Measurements from ENCODE around the gene KRT9. TPM values are rescaled to one million over a fixed set of nuclear protein-coding genes. Genes with fewer than 3 reads are reported as not detected.

KRT9 gene
- total RNA-seq, 2 experiments from 2014 or later = not detected

- ATAC-seq (no peak), DNase-seq (no peak)
- Mint-ChIP-seq H3K27me3 (peaks cover 26% of the 10 kb centered on the region), H3K36me3 (ENCODE audit: low read depth) (no peaks in the 10 kb centered on the region), H3K4me1 (ENCODE audit: low read depth) (no peaks in the 10 kb centered on the region), H3K4me3 (no peak overlapping the region), H3K27ac (no peak overlapping the region), H3K9me3 (no peaks in the 10 kb centered on the region)
- ChIA-PET POLR2A (no interaction called here), CTCF (interaction anchor here (1.3 to 1.4 kb wide), 3 partner anchors 12 to 126 kb away, joined by 4 to 6 read pairs (median 4); no protein-coding TSS in a partner anchor)
- TF ChIP-seq CTCF (IDR thresholded peaks at IDR 0.05) = no peak
- intact Hi-C loops (cut with micrococcal nuclease) = no loop called here
Observed at GRCh38 chr17:41536741-41537613, 34.9 kb downstream of the KRT9 start.

GRCh38 chr17:41535764-41536481 is 35.9 kb downstream of the KRT9 start:
- Mint-ChIP-seq H3K4me3 (no peak overlapping the region), H3K27me3 (peaks cover 34% of the 10 kb centered on the region), H3K27ac (no peak overlapping the region), H3K9me3 (no peaks in the 10 kb centered on the region), H3K36me3 (ENCODE audit: low read depth) (no peaks in the 10 kb centered on the region), H3K4me1 (ENCODE audit: low read depth) (no peaks in the 10 kb centered on the region)
- ATAC-seq (no peak), DNase-seq (no peak)
- no peak for TF ChIP-seq CTCF (IDR thresholded peaks at IDR 0.05)
- ChIA-PET CTCF (interaction anchor here (1.3 to 2.0 kb wide), 3 partner anchors 13 to 127 kb away, joined by 4 to 11 read pairs (median 4); no protein-coding TSS in a partner anchor), POLR2A (no interaction called here)
- intact Hi-C loops (cut with micrococcal nuclease) = no loop called here

- POLR2A ChIA-PET = no interaction called here
- no peaks in the 10 kb centered on the region for H3K36me3 Mint-ChIP-seq (ENCODE audit: low read depth)
- peaks cover 35% of the 10 kb centered on the region for H3K27me3 Mint-ChIP-seq
- CTCF ChIA-PET = interaction anchor here (1.4 to 2.0 kb wide), 2 partner anchors 14 to 114 kb away, joined by 3 to 11 read pairs; no protein-coding TSS in a partner anchor
- no peak for ATAC-seq
- no peak for DNase-seq
- no peaks in the 10 kb centered on the region for H3K9me3 Mint-ChIP-seq
- no peak overlapping the region for H3K4me3 Mint-ChIP-seq
- H3K27ac Mint-ChIP-seq = no peak overlapping the region
- intact Hi-C loops (cut with micrococcal nuclease) = no loop called here
- TF ChIP-seq CTCF (IDR thresholded peaks at IDR 0.05) = no peak
- H3K4me1 Mint-ChIP-seq (ENCODE audit: low read depth) = no peaks in the 10 kb centered on the region
Observed at GRCh38 chr17:41534899-41535546, 36.8 kb downstream of the KRT9 start.

GRCh38 chr17:41533613-41534012 is 38.2 kb downstream of the KRT9 start:
- Mint-ChIP-seq H3K36me3 (ENCODE audit: low read depth) (no peaks in the 10 kb centered on the region), H3K9me3 (no peaks in the 10 kb centered on the region), H3K27me3 (peaks cover 46% of the 10 kb centered on the region), H3K4me3 (no peak overlapping the region), H3K27ac (no peak overlapping the region), H3K4me1 (ENCODE audit: low read depth) (no peaks in the 10 kb centered on the region)
- ChIA-PET CTCF (interaction anchor here (0.6 to 2.0 kb wide), 3 partner anchors 15 to 132 kb away, joined by 3 to 11 read pairs (median 11); no protein-coding TSS in a partner anchor), POLR2A (interaction anchor here (1.0 kb wide), 1 partner anchor 9 kb away, joined by 4 read pairs; no protein-coding TSS in a partner anchor)
- ATAC-seq (no peak), DNase-seq (no peak)
- intact Hi-C loops (cut with micrococcal nuclease) = no loop called here
- TF ChIP-seq CTCF (IDR thresholded peaks at IDR 0.05) = no peak
